Peyer's patch (tissue), 4 donors: ENCODE results near the gene IL3RA. TPM values are rescaled to one million over a fixed set of nuclear protein-coding genes. Genes with fewer than 3 reads are reported as not detected.

Experiments
- DNase-seq, 3 donors: peaks; one replicate each; pipeline ENCODE4 v3.0.0-alpha.2; 2017 to 2019
- H3K27ac ChIP-seq, 4 donors: fragments of 200-600 bp; sonication (generic); one replicate each; pipeline ENCODE4 v1.5.1; 2016 to 2019
- H3K27me3 ChIP-seq, 2 donors: fragments of 200-600 bp; sonication (generic); one replicate each; pipeline ENCODE4 v1.5.1; 2019
- H3K36me3 ChIP-seq, 3 donors: fragments of 200-600 bp; sonication (generic); one replicate each; pipeline ENCODE4 v1.5.1; 2016 to 2019
- H3K4me1 ChIP-seq, 4 donors: fragments of 200-600 bp; sonication (generic); one replicate each; pipeline ENCODE4 v1.5.1; 2016 to 2019
- H3K4me3 ChIP-seq, 4 donors: fragments of 200-600 bp; sonication (generic); 1 replicate in 3 of 4; 2 replicates in 1 of 4; pipeline ENCODE4 v1.5.1; 2016 to 2019; ENCODE audit warnings: mild to moderate bottlenecking in 1 of 4
- H3K9me3 ChIP-seq, 4 donors: fragments of 200-600 bp; sonication (generic); one replicate each; pipeline ENCODE4 v1.5.1; 2016 to 2019; ENCODE audit warnings: mild to moderate bottlenecking in 1 of 4
- POLR2A ChIP-seq, 2 donors: fragments of 450-650 bp; IDR thresholded peaks; one replicate each; pipeline ENCODE4 v1.5.1; 2017; ENCODE audit warnings: antibody characterized with exemption in 2 of 2, mild to moderate bottlenecking in 2 of 2, moderate library complexity in 2 of 2
- total RNA-seq, 4 donors: library from RNA; depleted of rRNA; stranded (reverse); fragments of >200 nt; gene quantifications; one replicate each; pipeline ENCODE4 v1.1.0, GENCODE V29; 2016
- TF ChIP-seq, protein P1 (sequence below), 6 experiments: fragments of 450-650 bp in 4 of 6; fragments of 200-600 bp in 2 of 6; sonication (generic) in 1 of 6; IDR thresholded peaks; one replicate each; pipeline ENCODE4 v1.5.1; 2017 to 2019; ENCODE audit warnings: antibody characterized with exemption in 6 of 6, mild to moderate bottlenecking in 3 of 6, moderate library complexity in 1 of 6

The IL3RA gene
- total RNA-seq, 4 donors from 2014 or later, result 0.88 to 2.4 (median 1.6) TPM

DNA sequence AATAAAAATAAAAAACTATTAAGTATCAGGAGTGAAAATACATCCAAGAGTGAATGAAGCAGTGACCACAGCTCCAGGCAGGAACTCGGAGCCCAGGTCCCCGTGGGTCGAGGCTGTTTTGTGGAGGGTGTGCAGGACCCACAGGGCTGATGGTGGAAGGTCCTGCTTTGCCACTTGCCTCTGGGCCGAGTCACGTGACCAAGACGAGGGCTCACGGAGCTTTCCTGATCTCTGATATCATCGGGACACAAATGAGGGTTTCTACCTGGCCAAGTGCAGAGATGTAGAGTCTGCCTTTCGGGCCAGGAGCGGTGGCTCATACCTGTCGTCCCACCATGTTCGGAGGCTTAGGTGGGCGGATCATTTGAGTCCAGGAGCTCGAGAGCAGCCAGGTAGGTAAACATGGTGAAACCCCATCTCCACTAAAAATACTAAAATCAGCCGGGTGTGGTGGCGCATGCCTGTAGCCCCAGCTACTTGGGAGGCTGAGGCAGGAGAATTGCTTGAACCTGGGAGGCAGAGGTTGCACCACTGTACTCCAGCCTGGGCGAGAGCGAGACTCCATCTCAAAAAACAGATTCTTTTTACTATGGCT is 48.2 kb downstream of the IL3RA start:
- H3K27me3 ChIP-seq, result no peaks in the 10 kb centered on the region
- H3K9me3 ChIP-seq, result no peaks in the 10 kb centered on the region
- H3K36me3 ChIP-seq, result peaks cover 0 to 59% (median 4%) of the 10 kb centered on the region in 3 donors
- H3K27ac ChIP-seq, result no peak overlapping the region
- TF ChIP-seq POLR2A (IDR thresholded peaks at IDR 0.05), result no peak
- TF ChIP-seq, protein P1, sequence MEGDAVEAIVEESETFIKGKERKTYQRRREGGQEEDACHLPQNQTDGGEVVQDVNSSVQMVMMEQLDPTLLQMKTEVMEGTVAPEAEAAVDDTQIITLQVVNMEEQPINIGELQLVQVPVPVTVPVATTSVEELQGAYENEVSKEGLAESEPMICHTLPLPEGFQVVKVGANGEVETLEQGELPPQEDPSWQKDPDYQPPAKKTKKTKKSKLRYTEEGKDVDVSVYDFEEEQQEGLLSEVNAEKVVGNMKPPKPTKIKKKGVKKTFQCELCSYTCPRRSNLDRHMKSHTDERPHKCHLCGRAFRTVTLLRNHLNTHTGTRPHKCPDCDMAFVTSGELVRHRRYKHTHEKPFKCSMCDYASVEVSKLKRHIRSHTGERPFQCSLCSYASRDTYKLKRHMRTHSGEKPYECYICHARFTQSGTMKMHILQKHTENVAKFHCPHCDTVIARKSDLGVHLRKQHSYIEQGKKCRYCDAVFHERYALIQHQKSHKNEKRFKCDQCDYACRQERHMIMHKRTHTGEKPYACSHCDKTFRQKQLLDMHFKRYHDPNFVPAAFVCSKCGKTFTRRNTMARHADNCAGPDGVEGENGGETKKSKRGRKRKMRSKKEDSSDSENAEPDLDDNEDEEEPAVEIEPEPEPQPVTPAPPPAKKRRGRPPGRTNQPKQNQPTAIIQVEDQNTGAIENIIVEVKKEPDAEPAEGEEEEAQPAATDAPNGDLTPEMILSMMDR (IDR thresholded peaks at IDR 0.05), result no peak
- peak in 2 of 3 donors; percentile 15 to 43 for DNase-seq
- no peak overlapping the region for H3K4me3 ChIP-seq
- H3K4me1 ChIP-seq, result peaks cover 0 to 32% (median 0%) of the 10 kb centered on the region in 4 donors

DNA sequence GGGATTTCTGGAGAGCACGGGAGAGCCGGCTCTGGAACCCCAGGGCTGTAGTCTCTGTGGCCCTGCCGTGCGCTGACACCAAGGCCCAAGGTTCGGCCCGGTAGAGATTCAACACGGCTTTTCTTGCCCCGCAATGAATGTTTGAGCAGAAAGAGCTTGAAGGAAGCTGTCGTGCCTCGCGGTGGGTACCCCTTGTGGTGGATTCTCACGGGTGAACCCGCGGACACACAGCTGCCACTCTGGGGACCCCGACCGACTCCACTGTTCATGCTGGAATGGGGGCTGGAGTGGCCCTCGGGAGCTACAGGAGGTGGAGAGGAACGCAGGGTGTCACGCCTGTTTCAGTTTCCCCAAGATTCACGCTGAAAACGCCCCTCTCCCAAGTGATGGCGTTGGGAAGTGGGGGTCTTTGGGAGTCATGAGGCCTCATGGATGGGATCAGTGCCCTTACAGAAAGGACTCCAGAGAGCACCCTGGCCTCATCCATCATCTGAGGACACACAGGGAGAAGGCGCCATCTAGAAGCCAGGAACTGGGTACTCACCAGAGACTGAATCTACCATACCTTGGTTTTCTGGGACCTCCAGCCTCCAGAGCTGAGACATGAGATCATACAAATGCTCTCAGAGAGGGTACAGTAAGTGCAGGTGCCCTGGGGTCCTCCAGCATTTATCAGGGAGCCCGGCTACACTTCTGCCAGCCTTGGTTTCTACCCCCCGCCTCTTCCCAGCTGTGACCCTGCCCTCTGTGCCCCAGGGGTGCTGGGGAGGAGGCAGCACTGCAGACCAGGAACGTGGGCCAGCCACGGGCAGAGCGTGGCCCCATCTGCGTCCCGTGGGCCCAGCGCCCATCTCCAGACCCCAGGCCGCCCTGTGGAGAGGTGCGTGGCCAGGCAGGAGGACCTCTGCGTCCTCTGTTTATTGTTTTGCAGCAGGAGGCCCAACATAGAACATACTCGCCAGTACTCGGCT is 49.0 kb downstream of the IL3RA start:
- DNase-seq, result peak; percentile 17 to 48 (median 43)
- Histone ChIP-seq H3K27me3 (no peaks in the 10 kb centered on the region), H3K27ac (no peak overlapping the region), H3K4me1 (peaks cover under 1 to 39% (median 3%) of the 10 kb centered on the region in 4 donors), H3K4me3 (no peak overlapping the region), H3K36me3 (peaks cover 0 to 65% (median 4%) of the 10 kb centered on the region in 3 donors), H3K9me3 (no peaks in the 10 kb centered on the region)
- TF ChIP-seq POLR2A (IDR thresholded peaks at IDR 0.05), result no peak
- TF ChIP-seq, protein P1 (IDR thresholded peaks at IDR 0.05), result no peak

DNA sequence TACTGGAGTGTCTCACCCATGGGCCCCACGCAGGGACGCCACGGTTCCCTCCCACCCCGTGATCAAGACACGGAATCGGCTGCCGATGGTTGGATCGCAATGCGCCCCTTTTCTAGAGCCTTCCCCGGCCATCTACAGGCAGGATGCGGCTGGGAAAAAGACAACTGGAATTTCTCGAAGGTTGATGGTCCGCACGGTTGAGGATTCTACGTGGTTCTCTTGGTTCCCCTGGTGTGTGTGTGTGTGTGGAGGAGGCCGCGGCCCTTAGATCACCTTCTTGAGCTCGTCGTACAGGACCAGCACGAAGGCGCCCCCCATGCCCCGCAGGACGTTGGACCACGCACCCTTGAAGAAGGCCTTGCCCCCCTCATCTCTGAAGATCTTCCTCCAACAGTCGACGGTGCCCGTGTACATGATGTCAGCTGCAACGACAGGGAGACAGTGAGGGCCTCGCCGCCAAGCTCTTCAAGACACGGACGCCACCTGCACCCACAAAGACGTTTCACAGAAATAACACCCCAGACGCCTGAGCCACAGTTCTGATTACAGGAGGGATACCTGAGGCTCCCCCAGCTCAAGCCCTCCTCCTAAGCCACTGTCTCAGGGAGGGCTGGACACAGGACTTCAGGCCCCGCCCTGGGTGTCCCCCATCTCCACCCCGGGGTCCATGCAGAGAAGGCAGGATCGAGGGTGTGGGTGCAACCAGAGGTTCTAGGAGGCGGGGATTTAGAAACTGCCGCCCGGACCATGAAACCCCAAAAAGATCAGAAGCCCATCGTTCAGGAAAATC is 49.9 kb downstream of the IL3RA start:
- H3K27ac ChIP-seq, result no peak overlapping the region
- no peaks in the 10 kb centered on the region for H3K27me3 ChIP-seq
- H3K9me3 ChIP-seq, result no peaks in the 10 kb centered on the region
- peaks cover 5 to 37% (median 9%) of the 10 kb centered on the region in 4 donors for H3K4me1 ChIP-seq
- peak; percentile 15 to 45 (median 45) for DNase-seq
- no peak overlapping the region for H3K4me3 ChIP-seq
- peaks cover 0 to 65% (median 4%) of the 10 kb centered on the region in 3 donors for H3K36me3 ChIP-seq
- no peak for TF ChIP-seq POLR2A (IDR thresholded peaks at IDR 0.05)
- TF ChIP-seq, protein P1 (IDR thresholded peaks at IDR 0.05), result no peak

DNA sequence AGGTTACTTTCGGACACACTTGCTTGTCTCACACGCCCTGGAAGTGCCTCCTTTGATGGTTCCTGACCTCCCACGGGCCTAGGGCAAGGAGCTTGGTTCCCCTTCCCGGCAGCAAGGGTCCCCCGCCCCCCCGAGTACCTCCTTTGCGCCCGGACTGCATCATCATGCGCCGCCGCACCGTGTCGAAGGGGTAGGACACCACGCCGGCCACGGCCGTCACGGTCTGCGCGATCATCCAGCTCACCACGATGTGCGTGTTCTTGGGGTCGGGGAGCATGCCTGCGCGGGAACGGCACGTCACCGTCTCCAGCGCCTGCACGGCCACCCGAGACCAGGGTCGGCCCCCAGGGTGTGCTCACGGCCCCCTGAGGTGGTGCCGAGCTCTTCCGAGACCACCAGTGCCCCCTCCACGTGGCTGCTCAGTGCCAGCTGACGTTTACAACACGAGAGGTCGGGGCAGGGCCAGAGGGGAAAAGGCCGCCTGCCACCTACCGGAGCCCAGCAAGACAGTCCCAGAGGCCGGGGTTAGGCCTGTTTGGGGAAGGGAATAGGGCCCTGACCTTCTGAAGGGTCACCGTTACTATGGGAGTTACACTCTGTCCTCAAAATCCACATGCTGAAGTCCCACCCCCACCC is 50.7 kb downstream of the IL3RA start:
- H3K36me3 ChIP-seq, result peaks cover 0 to 65% (median 4%) of the 10 kb centered on the region in 3 donors
- no peak for TF ChIP-seq POLR2A (IDR thresholded peaks at IDR 0.05)
- TF ChIP-seq, protein P1 (IDR thresholded peaks at IDR 0.05), result no peak
- H3K9me3 ChIP-seq, result no peaks in the 10 kb centered on the region
- peak; percentile 15 to 50 (median 45) for DNase-seq
- peaks cover 5 to 30% (median 9%) of the 10 kb centered on the region in 4 donors for H3K4me1 ChIP-seq
- no peak overlapping the region for H3K27ac ChIP-seq
- H3K27me3 ChIP-seq, result no peaks in the 10 kb centered on the region
- H3K4me3 ChIP-seq, result no peak overlapping the region

DNA sequence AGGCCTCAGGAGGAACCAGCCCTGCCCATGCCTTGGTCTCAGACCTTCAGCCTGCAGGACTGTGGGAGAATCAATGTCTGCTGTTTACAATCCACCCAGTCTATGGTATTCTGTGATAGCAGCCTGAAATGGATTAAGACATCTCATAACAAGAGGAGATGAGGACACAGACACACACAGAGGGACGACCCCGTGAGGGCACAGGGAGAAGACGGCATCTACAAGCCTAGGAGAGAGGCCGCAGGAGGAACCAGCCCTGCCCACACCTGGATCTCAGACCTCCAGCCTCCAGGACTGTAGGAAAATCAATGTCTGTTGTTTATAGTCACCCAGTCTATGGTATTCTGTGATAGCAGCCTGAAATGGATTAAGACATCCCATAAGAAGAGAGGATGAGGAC is 52.1 kb downstream of the IL3RA start:
- TF ChIP-seq POLR2A (IDR thresholded peaks at IDR 0.05), result no peak
- TF ChIP-seq, protein P1 (IDR thresholded peaks at IDR 0.05), result no peak
- H3K4me1 ChIP-seq, result peaks cover 5 to 34% (median 9%) of the 10 kb centered on the region in 4 donors
- H3K27me3 ChIP-seq, result no peaks in the 10 kb centered on the region
- DNase-seq, result peak in 1 of 3 donors; percentile 26
- peaks cover 0 to 65% (median 4%) of the 10 kb centered on the region in 3 donors for H3K36me3 ChIP-seq
- H3K27ac ChIP-seq, result no peak overlapping the region
- no peaks in the 10 kb centered on the region for H3K9me3 ChIP-seq
- no peak overlapping the region for H3K4me3 ChIP-seq
